22Rv1 (cell line): ENCODE data around the gene TMEM178B.

Experiments used
- CTCF ChIP-seq: fragments of 450-650 bp; IDR thresholded peaks from 2 replicates; pipeline ENCODE4 v1.5.1; 2017; ENCODE audit warnings: mild to moderate bottlenecking
- ZFX ChIP-seq: fragments of 450-650 bp; IDR thresholded peaks from 2 replicates; pipeline ENCODE4 v1.6.1; 2017; ENCODE audit warnings: antibody characterized with exemption, borderline replicate concordance

- TF ChIP-seq CTCF, result no peak
- TF ChIP-seq ZFX, result no peak
Measured at GRCh38 chr7:141322383-141322782, 248.5 kb downstream of the TMEM178B start.
